SK-N-SH (cell line): ENCODE results near the gene ABCG1. TPM values are rescaled to one million over a fixed set of nuclear protein-coding genes. Genes with fewer than 3 reads are reported as not detected.

Source experiments
- CTCF ChIA-PET: fragments of 300-600, 350-600 bp; formaldehyde crosslinking; extraction: SDS; loops from one replicate; lab custom pipeline; 2021; lab: Yijun Ruan, JAX
- POLR2A ChIA-PET: fragments of 350-600 bp; sonication (Branson Sonifier 250); formaldehyde crosslinking; extraction: SDS; loops from one replicate; lab custom pipeline; 2020; ENCODE audit warnings: antibody characterized with exemption, inconsistent platforms; lab: Yijun Ruan, JAX
- DNase-seq: peaks from one replicate; pipeline ENCODE4 v3.0.0; 2012
- H2AFZ ChIP-seq: fragments of 200-600 bp; sonication (generic); 2 replicates; pipeline ENCODE4 v1.8.1; 2016; ENCODE audit warnings: antibody characterized with exemption, mild to moderate bottlenecking, low read depth
- H3F3A ChIP-seq: fragments of 200-600 bp; sonication (generic); replicated peaks from 2 replicates; pipeline ENCODE3; 2016; ENCODE audit warnings: antibody characterized with exemption, mild to moderate bottlenecking; ENCODE audit not compliant: insufficient read depth
- H3K27ac ChIP-seq, 2 experiments: fragments of 200-500 bp in 1 of 2; fragments of 200-600 bp in 1 of 2; sonication (Bioruptor generic) in 1 of 2; sonication (generic), shearing (Covaris generic) in 1 of 2; 2 replicates each; pipeline versions ENCODE4 v1.5.1 to v1.6.1; 2014 to 2016; ENCODE audit warnings: low read depth in 2 of 2, inconsistent platforms in 1 of 2, low read length in 1 of 2, mild to moderate bottlenecking in 1 of 2, mixed read lengths in 1 of 2
- H3K27me3 ChIP-seq: fragments of 200-600 bp; sonication (generic), shearing (Covaris generic); 2 replicates; pipeline ENCODE4 v1.6.1; 2016; ENCODE audit warnings: mixed run types; ENCODE audit not compliant: insufficient read depth
- H3K36me3 ChIP-seq, 2 experiments: fragments of 200-500 bp in 1 of 2; fragments of 200-600 bp in 1 of 2; sonication (Bioruptor generic) in 1 of 2; sonication (generic) in 1 of 2; replicated peaks in 1 of 2; 2 replicates each; pipeline versions ENCODE3 to v1.5.1; 2014 to 2016; ENCODE audit warnings: low read length in 1 of 2, mild to moderate bottlenecking in 1 of 2; ENCODE audit not compliant: insufficient read depth in 2 of 2, control insufficient read depth in 1 of 2
- H3K4me1 ChIP-seq, 2 experiments: fragments of 200-500 bp in 1 of 2; fragments of 200-600 bp in 1 of 2; sonication (Bioruptor generic) in 1 of 2; sonication (generic), shearing (Covaris generic) in 1 of 2; 2 replicates each; pipeline versions ENCODE4 v1.5.1 to v1.6.1; 2014 to 2016; ENCODE audit warnings: low read depth in 1 of 2, low read length in 1 of 2, mixed run types in 1 of 2; ENCODE audit not compliant: insufficient read depth in 2 of 2, control insufficient read depth in 1 of 2
- H3K4me2 ChIP-seq: fragments of 200-600 bp; sonication (generic), shearing (Covaris generic); 2 replicates; pipeline ENCODE4 v1.6.1; 2017; ENCODE audit warnings: mixed run types
- H3K4me3 ChIP-seq, 2 experiments: fragments of 200-500 bp in 1 of 2; fragments of 200-600 bp in 1 of 2; sonication (Bioruptor generic) in 1 of 2; sonication (generic), shearing (Covaris generic) in 1 of 2; 2 replicates each; pipeline versions ENCODE4 v1.5.1 to v1.8.1; 2014 to 2016; ENCODE audit warnings: low read depth in 2 of 2, inconsistent platforms in 1 of 2, low read length in 1 of 2, mild to moderate bottlenecking in 1 of 2, mixed read lengths in 1 of 2, moderate library complexity in 1 of 2
- H3K79me2 ChIP-seq: fragments of 200-600 bp; sonication (generic); 2 replicates; pipeline ENCODE4 v1.8.1; 2017; ENCODE audit warnings: mild to moderate bottlenecking; ENCODE audit not compliant: insufficient read depth
- H3K9ac ChIP-seq: fragments of 200-600 bp; sonication (generic); 2 replicates; pipeline ENCODE4 v1.6.1; 2017; ENCODE audit warnings: mixed run types
- H3K9me2 ChIP-seq: fragments of 200-600 bp; sonication (generic); 2 replicates; pipeline ENCODE4 v1.6.1; 2017; ENCODE audit warnings: mixed run types
- H3K9me3 ChIP-seq: fragments of 200-600 bp; sonication (generic); 2 replicates; pipeline ENCODE4 v1.6.1; 2017; ENCODE audit warnings: mixed run types, mild to moderate bottlenecking, moderate library complexity
- H4K20me1 ChIP-seq: fragments of 200-600 bp; sonication (generic); 2 replicates; pipeline ENCODE4 v1.6.1; 2017; ENCODE audit warnings: mild to moderate bottlenecking, mixed run types; ENCODE audit not compliant: insufficient read depth
- CHD2 ChIP-seq: fragments of 150-350 bp; IDR thresholded peaks from 2 replicates; pipeline ENCODE4 v1.6.1; 2018; ENCODE audit warnings: low read length; ENCODE audit not compliant: partially characterized antibody
- EP300 ChIP-seq, 2 experiments: IDR thresholded peaks; 2 replicates each; pipeline versions ENCODE4 v1.4.0 to v1.6.1; 2012; ENCODE audit warnings: borderline replicate concordance in 1 of 2, low read depth in 1 of 2, low read length in 1 of 2
- FOSL2 ChIP-seq: IDR thresholded peaks from 2 replicates; pipeline ENCODE4 v1.4.0; 2012; ENCODE audit warnings: low read depth, mild to moderate bottlenecking, moderate library complexity, borderline replicate concordance
- FOXM1 ChIP-seq: IDR thresholded peaks from 2 replicates; pipeline ENCODE4 v1.4.0; 2012; ENCODE audit warnings: low read depth, mild to moderate bottlenecking
- GABPA ChIP-seq: IDR thresholded peaks from 2 replicates; pipeline ENCODE4 v1.4.0; 2012; ENCODE audit warnings: low read depth, mild to moderate bottlenecking
- IRF3 ChIP-seq: fragments of 150-350 bp; IDR thresholded peaks from 2 replicates; pipeline ENCODE4 v1.6.1; 2016; ENCODE audit warnings: mild to moderate bottlenecking, low read depth, low read length
- MEF2A ChIP-seq: IDR thresholded peaks from 2 replicates; pipeline ENCODE4 v1.4.0; 2012; ENCODE audit warnings: low read depth, borderline replicate concordance
- NFIC ChIP-seq: IDR thresholded peaks from 2 replicates; pipeline ENCODE4 v1.4.0; 2012; ENCODE audit warnings: borderline replicate concordance
- NRF1 ChIP-seq: IDR thresholded peaks from 2 replicates; pipeline ENCODE4 v1.6.1; 2012; ENCODE audit warnings: low read depth, mild to moderate bottlenecking, low read length
- POLR2AphosphoS5 ChIP-seq: IDR thresholded peaks from 2 replicates; pipeline ENCODE4 v1.6.1; 2012; ENCODE audit warnings: low read depth, low read length
- RCOR1 ChIP-seq: fragments of 150-350 bp; IDR thresholded peaks from 2 replicates; pipeline ENCODE4 v1.6.1; 2017; ENCODE audit warnings: antibody characterized with exemption, low read length
- RFX5 ChIP-seq: IDR thresholded peaks from 2 replicates; pipeline ENCODE4 v1.6.1; 2012; ENCODE audit warnings: mild to moderate bottlenecking, improper control_type of control experiment, low read length
- SIN3A ChIP-seq: IDR thresholded peaks from 2 replicates; pipeline ENCODE4 v1.6.1; 2012; ENCODE audit warnings: low read depth, mild to moderate bottlenecking, low read length, moderate library complexity, borderline replicate concordance
- SMC3 ChIP-seq: IDR thresholded peaks from 2 replicates; pipeline ENCODE4 v1.6.1; 2012; ENCODE audit warnings: low read depth, low read length, improper control_type of control experiment
- TAF1 ChIP-seq: IDR thresholded peaks from 2 replicates; pipeline ENCODE4 v1.6.1; 2012; ENCODE audit warnings: low read depth, mild to moderate bottlenecking, low read length, moderate library complexity, borderline replicate concordance
- TCF12 ChIP-seq: IDR thresholded peaks from 2 replicates; pipeline ENCODE4 v1.4.0; 2012
- TEAD4 ChIP-seq: IDR thresholded peaks from 2 replicates; pipeline ENCODE4 v1.4.0; 2012; ENCODE audit warnings: mild to moderate bottlenecking, borderline replicate concordance; ENCODE audit not compliant: insufficient read depth
- YY1 ChIP-seq: IDR thresholded peaks from 2 replicates; pipeline ENCODE4 v1.4.0; 2012; ENCODE audit warnings: low read depth, mild to moderate bottlenecking
- WGBS: methylation state at CpG from one replicate; pipeline ENCODE4 v1.1.6; 2017; ENCODE audit warnings: low lambda C conversion rate; 5-methylcytosine and 5-hydroxymethylcytosine counted together
- polyA plus RNA-seq, 3 experiments: library from polyadenylated mRNA; depleted of rRNA; stranded (reverse); fragments of >200 nt; gene quantifications; 2 replicates each; pipeline ENCODE4 v1.2.3, GENCODE V29; 2012
- TF ChIP-seq, protein P1 (sequence below): IDR thresholded peaks from 2 replicates; pipeline ENCODE4; 2012
- TF ChIP-seq, protein P2 (sequence below): IDR thresholded peaks from 2 replicates; pipeline ENCODE4 v1.4.0; 2012; ENCODE audit warnings: low read depth

ABCG1 gene
- polyA plus RNA-seq, 1 of the 3 experiments (the other 2 are of a cell fraction): 0.07 TPM

GRCh38 chr21:42280356-42281180 lies 61.6 kb downstream of the ABCG1 start:
- POLR2A ChIA-PET: no interaction called here
- no peaks in the 10 kb centered on the region for H3K9me3 ChIP-seq
- H3K79me2 ChIP-seq: no peaks in the 10 kb centered on the region
- no peaks in the 10 kb centered on the region; a peak in 1 of 4 replicates for H3K4me1 ChIP-seq
- no peaks in the 10 kb centered on the region for H4K20me1 ChIP-seq
- CTCF ChIA-PET: interaction anchor here (0.8 to 1.6 kb wide), 3 partner anchors 22 to 135 kb away, joined by 3 to 7 read pairs (median 3); no protein-coding TSS in a partner anchor
- 58% methylated on average over 19 of the region's 22 CpGs for WGBS
- no peaks in the 10 kb centered on the region for H3K9me2 ChIP-seq
- no peak overlapping the region for H3K27ac ChIP-seq
- no peak for DNase-seq
- no peak overlapping the region for H2AFZ ChIP-seq
- H3K9ac ChIP-seq: no peak overlapping the region
- no peaks in the 10 kb centered on the region for H3K27me3 ChIP-seq
- no peaks in the 10 kb centered on the region for H3F3A ChIP-seq
- H3K36me3 ChIP-seq: no peaks in the 10 kb centered on the region
- no peak overlapping the region for H3K4me3 ChIP-seq
- no peak for TF ChIP-seq RCOR1
- TF ChIP-seq TAF1: no peak
- TF ChIP-seq NFIC: no peak
- no peak for TF ChIP-seq MEF2A
- TF ChIP-seq, protein P1, sequence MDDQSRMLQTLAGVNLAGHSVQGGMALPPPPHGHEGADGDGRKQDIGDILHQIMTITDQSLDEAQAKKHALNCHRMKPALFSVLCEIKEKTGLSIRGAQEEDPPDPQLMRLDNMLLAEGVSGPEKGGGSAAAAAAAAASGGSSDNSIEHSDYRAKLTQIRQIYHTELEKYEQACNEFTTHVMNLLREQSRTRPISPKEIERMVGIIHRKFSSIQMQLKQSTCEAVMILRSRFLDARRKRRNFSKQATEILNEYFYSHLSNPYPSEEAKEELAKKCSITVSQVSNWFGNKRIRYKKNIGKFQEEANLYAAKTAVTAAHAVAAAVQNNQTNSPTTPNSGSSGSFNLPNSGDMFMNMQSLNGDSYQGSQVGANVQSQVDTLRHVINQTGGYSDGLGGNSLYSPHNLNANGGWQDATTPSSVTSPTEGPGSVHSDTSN: no peak
- TF ChIP-seq, protein P2, sequence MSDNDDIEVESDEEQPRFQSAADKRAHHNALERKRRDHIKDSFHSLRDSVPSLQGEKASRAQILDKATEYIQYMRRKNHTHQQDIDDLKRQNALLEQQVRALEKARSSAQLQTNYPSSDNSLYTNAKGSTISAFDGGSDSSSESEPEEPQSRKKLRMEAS: no peak
- no peak for TF ChIP-seq GABPA
- TF ChIP-seq RFX5: no peak
- no peak for TF ChIP-seq TCF12
- TF ChIP-seq TEAD4: no peak
- TF ChIP-seq CHD2: no peak
- no peak for TF ChIP-seq IRF3
- no peak for TF ChIP-seq YY1
- H3K4me2 ChIP-seq: no peak overlapping the region

DNA sequence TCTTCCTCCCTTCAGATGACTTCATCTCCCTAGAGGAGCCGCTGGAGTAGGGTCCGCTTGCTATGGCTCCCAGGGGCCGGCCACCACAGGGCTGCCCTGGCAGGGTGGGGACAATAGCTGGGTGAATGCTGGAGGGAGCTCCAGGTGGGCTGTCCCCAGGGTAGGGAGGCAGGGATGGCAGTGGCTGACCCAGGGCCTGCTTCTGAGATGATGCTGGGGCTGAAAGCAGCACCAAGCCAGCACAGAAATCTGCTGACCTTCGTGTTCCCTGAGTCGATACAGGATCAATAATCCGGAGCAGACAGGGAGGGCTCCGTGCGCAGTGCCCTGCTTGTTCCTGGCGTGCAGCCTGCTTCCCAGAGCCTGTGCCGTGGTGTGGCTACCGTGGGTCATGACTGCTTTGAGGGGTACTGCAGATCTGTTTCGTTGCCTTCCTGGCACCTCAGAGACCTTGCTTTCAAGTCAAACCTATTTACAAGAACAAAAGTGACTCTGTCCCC lies 62.3 kb downstream of the ABCG1 start:
- Histone ChIP-seq H3K9me3 (no peaks in the 10 kb centered on the region), H3K79me2 (no peaks in the 10 kb centered on the region), H3K9me2 (no peaks in the 10 kb centered on the region), H3K4me1 (no peaks in the 10 kb centered on the region; a peak in 1 of 4 replicates), H3K27me3 (no peaks in the 10 kb centered on the region), H3F3A (no peaks in the 10 kb centered on the region), H3K27ac (no peak overlapping the region), H4K20me1 (no peaks in the 10 kb centered on the region), H3K9ac (no peak overlapping the region), H2AFZ (no peak overlapping the region), H3K4me3 (no peak overlapping the region), H3K4me2 (no peak overlapping the region), H3K36me3 (no peaks in the 10 kb centered on the region)
- POLR2A ChIA-PET: no interaction called here
- no peak for TF ChIP-seq SIN3A
- no peak for TF ChIP-seq TAF1
- no peak for TF ChIP-seq EP300 (IDR thresholded peaks at IDR 0.05; ENCODE audit: borderline replicate concordance in 1 of 2, low read depth in 1 of 2, low read length in 1 of 2)
- TF ChIP-seq SMC3: no peak
- no peak for TF ChIP-seq IRF3
- TF ChIP-seq FOSL2: no peak
- no peak for TF ChIP-seq POLR2AphosphoS5
- no peak for TF ChIP-seq NRF1
- TF ChIP-seq FOXM1: no peak
- CTCF ChIA-PET: interaction anchor here (0.8 kb wide), 1 partner anchor 43 kb away, joined by 3 read pairs; no protein-coding TSS in a partner anchor
- no peak for DNase-seq
- 63% methylated on average over 5 of the region's 12 CpGs for WGBS
